Colonic mucosa (tissue), 4 donors: Measurements from ENCODE around the gene KPNB1. TPM values are rescaled to one million over a fixed set of nuclear protein-coding genes. Genes with fewer than 3 reads are reported as not detected.

ENCODE experiments used
- DNase-seq: peaks from one replicate; pipeline ENCODE4 v3.0.0-alpha.2; 2020
- H3K27ac ChIP-seq: fragments of 200-600 bp; one replicate; pipeline ENCODE4 v1.8.0; 2021
- H3K27me3 ChIP-seq: fragments of 200-600 bp; one replicate; pipeline ENCODE4 v1.8.0; 2021
- H3K36me3 ChIP-seq: fragments of 200-600 bp; one replicate; pipeline ENCODE4 v1.8.0; 2021
- H3K4me1 ChIP-seq: fragments of 200-600 bp; one replicate; pipeline ENCODE4 v1.8.0; 2021; ENCODE audit warnings: mild to moderate bottlenecking
- H3K4me3 ChIP-seq: fragments of 200-600 bp; one replicate; pipeline ENCODE4 v1.8.0; 2021
- H3K9ac ChIP-seq, 2 donors: one replicate each; pipeline ENCODE4 v1.7.0; 2013; ENCODE audit warnings: control low read depth in 2 of 2, low read depth in 2 of 2, low read length in 2 of 2
- H3K9me3 ChIP-seq: fragments of 200-600 bp; one replicate; pipeline ENCODE4 v1.8.0; 2021
- intact Hi-C: fragments of 100-400 bp; cut with DNase I; formaldehyde crosslinking; loops from one replicate; pipeline ENCODE4 v1.14.1; 2022
- total RNA-seq, 2 donors: library from RNA; stranded (reverse); fragmentation: NEBNext Ultra II Directional in 1 of 2; extraction: Animal tissue kit (Norgen Biotek cat#: 25700) in 1 of 2; gene quantifications; one replicate each; pipeline ENCODE4 v1.2.1, GENCODE V29; 2021
- TF ChIP-seq, protein P1 (sequence below): fragments of 200-600 bp; IDR thresholded peaks from one replicate; pipeline ENCODE4 v1.8.0; 2022; ENCODE audit warnings: antibody characterized with exemption, mild to moderate bottlenecking
- donor health status: healthy.
- donor health status: DM: no; HTN: no; CAD: no.
- donor health status: DM: no; HTN: no; CAD: no.

KPNB1 gene
- total RNA-seq, 2 donors from 2014 or later = 247 to 356 TPM

DNA sequence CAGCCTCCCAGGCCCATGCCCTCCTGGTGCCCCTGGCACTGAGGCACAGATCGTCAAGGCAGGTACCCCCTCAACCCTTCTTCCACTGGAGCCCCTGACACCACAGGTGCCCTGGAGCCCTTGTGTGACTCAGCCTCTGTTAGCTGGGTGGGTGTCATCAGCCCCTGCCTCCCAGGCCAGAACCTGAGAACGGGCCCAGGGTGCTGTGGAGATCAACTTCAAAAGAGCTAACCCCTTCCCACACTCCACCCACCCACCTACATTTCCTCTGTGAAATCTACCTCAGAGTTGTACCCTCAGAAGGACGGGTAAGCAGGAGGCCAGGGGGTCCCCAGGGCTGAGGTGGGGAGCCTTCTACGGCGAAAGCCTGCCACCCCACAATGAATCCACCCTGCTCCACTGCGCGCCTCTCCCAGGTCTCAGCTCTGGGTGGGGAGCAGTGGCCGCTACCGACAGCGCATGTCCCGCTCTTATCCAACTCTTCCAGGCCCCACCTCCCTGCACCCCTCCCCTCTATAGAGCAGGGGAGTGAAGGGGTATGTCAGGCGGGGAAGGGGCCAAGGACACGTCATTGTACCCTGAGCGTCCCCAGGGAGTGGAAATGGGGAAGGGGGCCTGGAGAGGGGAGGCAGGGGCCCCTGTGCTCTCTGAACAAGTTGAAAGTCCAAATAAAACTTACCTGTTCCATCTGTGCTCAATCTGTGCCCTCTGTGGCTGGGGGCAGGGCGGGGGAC is 61.8 kb downstream of the KPNB1 start:
- Histone ChIP-seq H3K9me3 (no peaks in the 10 kb centered on the region), H3K4me3 (no peak overlapping the region), H3K4me1 (no peaks in the 10 kb centered on the region), H3K9ac (no peak overlapping the region), H3K27ac (no peak overlapping the region), H3K27me3 (no peaks in the 10 kb centered on the region), H3K36me3 (no peaks in the 10 kb centered on the region)
- TF ChIP-seq, protein P1, sequence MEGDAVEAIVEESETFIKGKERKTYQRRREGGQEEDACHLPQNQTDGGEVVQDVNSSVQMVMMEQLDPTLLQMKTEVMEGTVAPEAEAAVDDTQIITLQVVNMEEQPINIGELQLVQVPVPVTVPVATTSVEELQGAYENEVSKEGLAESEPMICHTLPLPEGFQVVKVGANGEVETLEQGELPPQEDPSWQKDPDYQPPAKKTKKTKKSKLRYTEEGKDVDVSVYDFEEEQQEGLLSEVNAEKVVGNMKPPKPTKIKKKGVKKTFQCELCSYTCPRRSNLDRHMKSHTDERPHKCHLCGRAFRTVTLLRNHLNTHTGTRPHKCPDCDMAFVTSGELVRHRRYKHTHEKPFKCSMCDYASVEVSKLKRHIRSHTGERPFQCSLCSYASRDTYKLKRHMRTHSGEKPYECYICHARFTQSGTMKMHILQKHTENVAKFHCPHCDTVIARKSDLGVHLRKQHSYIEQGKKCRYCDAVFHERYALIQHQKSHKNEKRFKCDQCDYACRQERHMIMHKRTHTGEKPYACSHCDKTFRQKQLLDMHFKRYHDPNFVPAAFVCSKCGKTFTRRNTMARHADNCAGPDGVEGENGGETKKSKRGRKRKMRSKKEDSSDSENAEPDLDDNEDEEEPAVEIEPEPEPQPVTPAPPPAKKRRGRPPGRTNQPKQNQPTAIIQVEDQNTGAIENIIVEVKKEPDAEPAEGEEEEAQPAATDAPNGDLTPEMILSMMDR = no peak
- intact Hi-C loops = no loop called here
- DNase-seq = no peak

DNA sequence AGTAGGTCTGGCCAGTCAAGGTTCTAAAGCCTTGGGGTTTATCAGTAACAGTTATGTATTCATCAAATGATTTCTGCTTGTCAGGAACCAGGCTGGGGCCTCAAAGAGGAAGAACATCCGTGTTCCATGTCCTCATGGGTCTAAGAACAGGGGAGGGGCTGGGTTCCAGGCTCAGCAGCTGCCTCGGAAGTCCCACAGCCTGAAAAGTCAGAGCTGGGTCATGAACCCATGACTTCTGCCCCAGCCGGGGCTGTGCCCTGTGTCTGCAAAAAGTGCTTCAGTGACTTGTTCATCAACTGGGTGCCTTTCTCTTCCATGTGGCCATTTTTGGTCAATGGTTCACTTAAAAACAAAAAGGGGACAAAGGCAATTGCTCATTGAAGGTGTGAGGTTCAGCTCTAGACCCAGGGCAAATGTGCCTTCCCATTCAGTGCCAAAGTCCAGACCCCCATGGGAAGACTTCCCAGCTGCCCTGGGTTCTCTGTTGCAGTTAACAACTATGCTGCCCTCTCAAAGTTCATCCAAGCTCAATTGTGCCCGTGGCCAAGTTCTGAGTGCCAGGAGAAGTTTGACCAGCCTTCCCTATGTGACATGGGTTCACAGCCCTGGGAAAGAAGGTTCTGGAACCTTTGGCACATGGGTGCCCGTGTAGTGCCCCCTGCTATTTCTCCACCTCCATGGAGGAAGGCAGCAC is 62.8 kb downstream of the KPNB1 start:
- Histone ChIP-seq H3K4me3 (no peak overlapping the region), H3K9me3 (no peaks in the 10 kb centered on the region), H3K9ac (no peak overlapping the region), H3K27ac (no peak overlapping the region), H3K27me3 (no peaks in the 10 kb centered on the region), H3K36me3 (no peaks in the 10 kb centered on the region), H3K4me1 (no peaks in the 10 kb centered on the region)
- TF ChIP-seq, protein P1 = no peak
- no peak for DNase-seq
- intact Hi-C loops = no loop called here

GRCh38 chr17:47713980-47714700 is 64.4 kb downstream of the KPNB1 start:
- Histone ChIP-seq H3K9ac (no peak overlapping the region), H3K36me3 (no peaks in the 10 kb centered on the region), H3K9me3 (no peaks in the 10 kb centered on the region), H3K4me3 (no peak overlapping the region), H3K27ac (no peak overlapping the region), H3K4me1 (no peaks in the 10 kb centered on the region), H3K27me3 (no peaks in the 10 kb centered on the region)
- TF ChIP-seq, protein P1 = no peak
- no peak for DNase-seq
- intact Hi-C loops = no loop called here

- Histone ChIP-seq H3K27ac (no peak overlapping the region), H3K4me1 (no peaks in the 10 kb centered on the region), H3K36me3 (no peaks in the 10 kb centered on the region), H3K4me3 (no peak overlapping the region), H3K9me3 (no peaks in the 10 kb centered on the region), H3K27me3 (no peaks in the 10 kb centered on the region), H3K9ac (no peak overlapping the region)
- TF ChIP-seq, protein P1 = no peak
- intact Hi-C loops = no loop called here
- no peak for DNase-seq
Observed at GRCh38 chr17:47714773-47715396, 65.2 kb downstream of the KPNB1 start.

GRCh38 chr17:47715669-47716325 is 66.1 kb downstream of the KPNB1 start:
- Histone ChIP-seq H3K9ac (no peak overlapping the region), H3K9me3 (no peaks in the 10 kb centered on the region), H3K27me3 (peaks cover 5% of the 10 kb centered on the region), H3K27ac (no peak overlapping the region), H3K36me3 (no peaks in the 10 kb centered on the region), H3K4me3 (no peak overlapping the region), H3K4me1 (peaks cover 2% of the 10 kb centered on the region)
- intact Hi-C loops = no loop called here
- no peak for DNase-seq
- TF ChIP-seq, protein P1 = no peak
